Right lobe of liver (tissue), 4 donors: ENCODE results near the gene MYT1.

Source experiments
- CTCF ChIP-seq, 4 donors: fragments of 200-600 bp in 3 of 4; fragments of 450-650 bp in 1 of 4; IDR thresholded peaks; one replicate each; pipeline versions ENCODE4 v1.5.1 to v1.8.0; 2016 to 2022; ENCODE audit warnings: antibody characterized with exemption in 4 of 4, mild to moderate bottlenecking in 2 of 4
- POLR2A ChIP-seq: fragments of 450-650 bp; IDR thresholded peaks from one replicate; pipeline ENCODE4 v1.6.1; 2017; ENCODE audit warnings: antibody characterized with exemption, mild to moderate bottlenecking
- donor health status: DM: no; HTN: no; CAD: no.
- donor health status: DM: no; HTN: no; CAD: no.
- donor health status: DM: no; HTN: yes; CAD: no.

- no peak for TF ChIP-seq CTCF (IDR thresholded peaks at IDR 0.05)
- no peak for TF ChIP-seq POLR2A
These were observed 41.4 kb downstream of the MYT1 start for GRCh38 chr20:64205611-64206026.
